Sigmoid colon (tissue), 7 donors: ENCODE results near the gene CDC73. TPM values are rescaled to one million over a fixed set of nuclear protein-coding genes. Genes with fewer than 3 reads are reported as not detected.

Experiments
- DNase-seq: peaks from one replicate; pipeline ENCODE4 v3.0.0-alpha.2; 2019
- H3K27ac ChIP-seq, 4 donors: fragments of 200-600 bp; sonication (generic); one replicate each; pipeline ENCODE4 v1.5.1; 2016 to 2019; ENCODE audit warnings: mild to moderate bottlenecking in 1 of 4
- H3K27me3 ChIP-seq, 3 donors: fragments of 200-600 bp; sonication (generic); one replicate each; pipeline ENCODE4 v1.5.1; 2019; ENCODE audit warnings: mild to moderate bottlenecking in 1 of 3
- H3K36me3 ChIP-seq, 4 donors: fragments of 200-600 bp; sonication (generic); one replicate each; pipeline ENCODE4 v1.5.1; 2016 to 2019
- H3K4me1 ChIP-seq, 4 donors: fragments of 200-600 bp; sonication (generic); one replicate each; pipeline ENCODE4 v1.5.1; 2017 to 2019
- H3K4me3 ChIP-seq, 4 donors: fragments of 200-600 bp; sonication (generic); one replicate each; pipeline ENCODE4 v1.5.1; 2017 to 2019; ENCODE audit warnings: mild to moderate bottlenecking in 2 of 4, moderate library complexity in 1 of 4
- H3K9me3 ChIP-seq, 4 donors: fragments of 200-600 bp in 3 of 4; sonication (generic) in 3 of 4; one replicate each; pipeline versions ENCODE4 v1.5.1 to v1.6.1; 2013 to 2019
- CTCF ChIP-seq, 4 experiments: fragments of 450-650 bp in 3 of 4; fragments of 200-600 bp in 1 of 4; IDR thresholded peaks; one replicate each; pipeline ENCODE4 v1.5.1; 2016 to 2019; ENCODE audit warnings: antibody characterized with exemption in 4 of 4, mild to moderate bottlenecking in 3 of 4, moderate library complexity in 2 of 4
- EP300 ChIP-seq, 4 donors: sonication (generic); formaldehyde crosslinking; IDR thresholded peaks; one replicate each; pipeline ENCODE4 v1.6.1; 2017; ENCODE audit warnings: antibody characterized with exemption in 4 of 4
- POLR2A ChIP-seq, 2 donors: fragments of 450-650 bp; IDR thresholded peaks; one replicate each; pipeline ENCODE4 v1.6.1; 2016; ENCODE audit warnings: antibody characterized with exemption in 2 of 2, mild to moderate bottlenecking in 2 of 2, moderate library complexity in 2 of 2
- POLR2AphosphoS5 ChIP-seq, 4 donors: sonication (generic); formaldehyde crosslinking; IDR thresholded peaks; one replicate each; pipeline ENCODE4 v1.6.1; 2017; ENCODE audit warnings: antibody characterized with exemption in 4 of 4
- WGBS, 2 donors: extraction: QIAGEN DNeasy Blood & Tissue Kit; methylation state at CpG; one replicate each; pipeline ENCODE4 v1.1.7; 2013; 5-methylcytosine and 5-hydroxymethylcytosine counted together
- intact Hi-C: fragments of 100-400 bp; cut with DNase I; formaldehyde crosslinking; loops from one replicate; pipeline ENCODE4 v1.15.1; 2023
- polyA plus RNA-seq, 3 donors: library from polyadenylated mRNA; stranded (reverse); fragments of 200-250 nt; gene quantifications; one replicate each; pipeline ENCODE4 v1.2.3, GENCODE V29; 2013
- total RNA-seq, 4 donors: library from RNA; depleted of rRNA; stranded (reverse); fragments of >200 nt; gene quantifications; one replicate each; pipeline ENCODE4 v1.1.0, GENCODE V29; 2016
- donor health status: healthy with polysubstance abuse.
- donor health status: Bipolar disorder and iron deficiency.
- donor health status: healthy.

CDC73 gene
- total RNA-seq (10 to 100 TPM; 45.7 to 72.4 (median 52.2) TPM), polyA plus RNA-seq (10 to 100 TPM; 13.2 to 17.8 (median 14.8) TPM)

GRCh38 chr1:193121616-193122593 lies at the start of gene CDC73:
Gene CDC73 (plus strand): TSS chr1:193122031. CDS start chr1:193122201, 170 bp downstream.
- Histone ChIP-seq H3K4me1 (peaks cover 0 to 42% (median 30%) of the 10 kb centered on the region in 4 donors), H3K4me3 (peak within 1 kb of the TSS; percentile 58 to 74 (median 68)), H3K36me3 (peaks cover 0 to 9% (median 0%) of the 10 kb centered on the region in 4 donors), H3K27me3 (no peaks in the 10 kb centered on the region), H3K9me3 (no peaks in the 10 kb centered on the region), H3K27ac (peak within 1 kb of the TSS; percentile 87 to 98 (median 93))
- DNase-seq: peak; percentile 98
- 0 to 1% methylated on average over 85 of the region's 85 CpGs for WGBS, 2 donors
- TF ChIP-seq POLR2AphosphoS5 (IDR thresholded peaks at IDR 0.05): peak; percentile 91 to 96 (median 94)
- peak; percentile 80 for TF ChIP-seq POLR2A (IDR thresholded peaks at IDR 0.05)
- peak; percentile 82 to 99 (median 94) for TF ChIP-seq CTCF (IDR thresholded peaks at IDR 0.05)
- TF ChIP-seq EP300 (IDR thresholded peaks at IDR 0.05): peak in 2 of 4 donors; percentile 47 to 49
- intact Hi-C loops: loop anchor here (1.0 to 10.0 kb wide), 5 partner anchors 17 to 645 kb away; partner anchors contain the start of genes GLRX2, RGS2, RO60 and UCHL5

GRCh38 chr1:193077991-193078390 lies 43.8 kb upstream of the CDC73 start:
- H3K4me1 ChIP-seq: peaks cover 0 to 4% (median 0%) of the 10 kb centered on the region in 4 donors
- DNase-seq: no peak
- TF ChIP-seq CTCF (IDR thresholded peaks at IDR 0.05) (no peak), POLR2AphosphoS5 (IDR thresholded peaks at IDR 0.05) (no peak), POLR2A (IDR thresholded peaks at IDR 0.05) (no peak), EP300 (IDR thresholded peaks at IDR 0.05) (no peak)
- intact Hi-C loops: no loop called here
- no peaks in the 10 kb centered on the region for H3K27me3 ChIP-seq
- no peak overlapping the region for H3K27ac ChIP-seq
- peaks cover 7 to 65% (median 21%) of the 10 kb centered on the region in 4 donors for H3K36me3 ChIP-seq
- H3K9me3 ChIP-seq: no peaks in the 10 kb centered on the region
- H3K4me3 ChIP-seq: no peak overlapping the region

GRCh38 chr1:193079187-193079586 lies 42.6 kb upstream of the CDC73 start:
- Histone ChIP-seq H3K36me3 (peaks cover 7 to 77% (median 30%) of the 10 kb centered on the region in 4 donors), H3K27me3 (no peaks in the 10 kb centered on the region)
- 83 to 96% methylated on average over 3 of the region's 3 CpGs for WGBS, 2 donors

More at GRCh38 chr1:193079187-193079586, 42.6 kb upstream of the CDC73 start:
- no peak for TF ChIP-seq POLR2A (IDR thresholded peaks at IDR 0.05)
- no peak for TF ChIP-seq POLR2AphosphoS5 (IDR thresholded peaks at IDR 0.05)
- TF ChIP-seq CTCF (IDR thresholded peaks at IDR 0.05): no peak
- no peak for TF ChIP-seq EP300 (IDR thresholded peaks at IDR 0.05)
- intact Hi-C loops: no loop called here
- DNase-seq: no peak
- Histone ChIP-seq H3K4me3 (no peak overlapping the region), H3K27ac (no peak overlapping the region), H3K9me3 (no peaks in the 10 kb centered on the region), H3K4me1 (peaks cover 0 to 4% (median 0%) of the 10 kb centered on the region in 4 donors)
